Stomach smooth muscle (tissue), 2 donors: ENCODE data around the gene CRNN.

Source experiments
- H3K27ac ChIP-seq: one replicate; pipeline ENCODE4 v1.7.0; 2013; ENCODE audit warnings: mild to moderate bottlenecking, low read length, inconsistent platforms
- H3K27me3 ChIP-seq, 2 donors: one replicate each; pipeline ENCODE4 v1.7.0; 2013; ENCODE audit warnings: low read length in 2 of 2; ENCODE audit not compliant: insufficient read depth in 2 of 2, control insufficient read depth in 1 of 2
- H3K36me3 ChIP-seq, 2 donors: one replicate each; pipeline ENCODE4 v1.7.0; 2013; ENCODE audit warnings: low read length in 2 of 2; ENCODE audit not compliant: control insufficient read depth in 2 of 2, insufficient read depth in 2 of 2
- H3K4me1 ChIP-seq: one replicate; pipeline ENCODE4 v1.7.0; 2013; ENCODE audit warnings: low read length; ENCODE audit not compliant: control insufficient read depth, insufficient read depth
- H3K4me3 ChIP-seq, 2 donors: one replicate each; pipeline ENCODE4 v1.7.0; 2013; ENCODE audit warnings: low read length in 2 of 2
- H3K9ac ChIP-seq, 2 donors: one replicate each; pipeline ENCODE4 v1.7.0; 2013; ENCODE audit warnings: low read length in 2 of 2, mild to moderate bottlenecking in 1 of 2
- H3K9me3 ChIP-seq, 2 donors: one replicate each; pipeline ENCODE4 v1.7.0; 2013; ENCODE audit warnings: low read length in 2 of 2; ENCODE audit not compliant: control insufficient read depth in 2 of 2
- donor health status: healthy.
- donor health status: Pancreatic carcinoma.

Gene CRNN

GRCh38 chr1:152448496-152448895, 34.4 kb upstream of the CRNN start:
- no peak overlapping the region for H3K4me3 ChIP-seq
- no peaks in the 10 kb centered on the region for H3K27me3 ChIP-seq
- H3K4me1 ChIP-seq = peaks cover 8% of the 10 kb centered on the region
- no peak overlapping the region for H3K9ac ChIP-seq
- H3K9me3 ChIP-seq = no peaks in the 10 kb centered on the region
- no peak overlapping the region for H3K27ac ChIP-seq
- no peaks in the 10 kb centered on the region for H3K36me3 ChIP-seq

GRCh38 chr1:152448095-152448494, 34.0 kb upstream of the CRNN start:
- H3K27ac ChIP-seq = no peak overlapping the region
- no peaks in the 10 kb centered on the region for H3K9me3 ChIP-seq
- H3K4me1 ChIP-seq = peaks cover 10% of the 10 kb centered on the region
- H3K27me3 ChIP-seq = no peaks in the 10 kb centered on the region
- no peaks in the 10 kb centered on the region for H3K36me3 ChIP-seq
- no peak overlapping the region for H3K9ac ChIP-seq
- H3K4me3 ChIP-seq = no peak overlapping the region

GRCh38 chr1:152447484-152447883, 33.4 kb upstream of the CRNN start:
- Histone ChIP-seq H3K4me3 (no peak overlapping the region), H3K27ac (no peak overlapping the region), H3K27me3 (no peaks in the 10 kb centered on the region), H3K36me3 (no peaks in the 10 kb centered on the region), H3K9ac (no peak overlapping the region), H3K9me3 (no peaks in the 10 kb centered on the region), H3K4me1 (peaks cover 15% of the 10 kb centered on the region)

- Histone ChIP-seq H3K9me3 (no peaks in the 10 kb centered on the region), H3K4me3 (no peak overlapping the region), H3K27ac (no peak overlapping the region), H3K9ac (no peak overlapping the region), H3K36me3 (no peaks in the 10 kb centered on the region), H3K27me3 (no peaks in the 10 kb centered on the region), H3K4me1 (peaks cover 18% of the 10 kb centered on the region)
Observed at GRCh38 chr1:152444045-152444444, 30.0 kb upstream of the CRNN start.

- no peak overlapping the region for H3K9ac ChIP-seq
- H3K4me1 ChIP-seq = peaks cover 11% of the 10 kb centered on the region
- H3K27ac ChIP-seq = no peak overlapping the region
- no peak overlapping the region for H3K4me3 ChIP-seq
- no peaks in the 10 kb centered on the region for H3K9me3 ChIP-seq
- H3K27me3 ChIP-seq = no peaks in the 10 kb centered on the region
- H3K36me3 ChIP-seq = no peaks in the 10 kb centered on the region
Observed at GRCh38 chr1:152442765-152443164, 28.7 kb upstream of the CRNN start.

DNA sequence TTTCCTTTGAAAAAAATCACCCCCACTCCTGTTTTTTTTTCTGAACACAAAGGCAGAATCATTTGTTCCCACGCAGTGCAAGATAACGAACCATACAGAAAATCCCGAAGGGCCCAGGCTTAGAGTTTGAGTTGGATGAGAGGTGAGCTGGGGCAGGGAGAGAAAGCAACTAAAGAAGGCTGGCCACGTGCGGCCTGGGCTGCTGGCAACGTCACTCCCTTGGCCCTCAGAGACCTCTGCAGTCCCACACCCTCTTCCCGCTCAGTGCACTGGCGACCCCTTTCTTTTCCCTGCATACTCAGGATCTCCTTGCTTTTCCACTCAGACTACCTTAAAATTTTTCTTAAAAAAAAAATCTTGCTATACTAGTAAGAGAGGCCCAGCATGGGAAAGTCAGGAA, 28.2 kb upstream of the CRNN start:
- H3K9me3 ChIP-seq = no peaks in the 10 kb centered on the region
- no peak overlapping the region for H3K4me3 ChIP-seq
- H3K4me1 ChIP-seq = peaks cover 11% of the 10 kb centered on the region
- H3K9ac ChIP-seq = no peak overlapping the region
- no peak overlapping the region for H3K27ac ChIP-seq
- no peaks in the 10 kb centered on the region for H3K36me3 ChIP-seq
- H3K27me3 ChIP-seq = no peaks in the 10 kb centered on the region

- H3K36me3 ChIP-seq = no peaks in the 10 kb centered on the region
- no peak overlapping the region for H3K9ac ChIP-seq
- H3K9me3 ChIP-seq = no peaks in the 10 kb centered on the region
- H3K4me1 ChIP-seq = peaks cover 11% of the 10 kb centered on the region
- no peak overlapping the region for H3K4me3 ChIP-seq
- H3K27me3 ChIP-seq = no peaks in the 10 kb centered on the region
- H3K27ac ChIP-seq = peak overlapping the region; percentile 2
Observed at GRCh38 chr1:152441756-152442155, 27.7 kb upstream of the CRNN start.

- Histone ChIP-seq H3K27me3 (no peaks in the 10 kb centered on the region), H3K4me1 (peaks cover 11% of the 10 kb centered on the region), H3K27ac (peak overlapping the region; percentile 2), H3K36me3 (no peaks in the 10 kb centered on the region), H3K9me3 (no peaks in the 10 kb centered on the region), H3K4me3 (peak overlapping the region in 1 of 2 donors; percentile 40), H3K9ac (peak overlapping the region in 1 of 2 donors; percentile 36)
Observed at GRCh38 chr1:152440635-152441471, 26.8 kb upstream of the CRNN start.

DNA sequence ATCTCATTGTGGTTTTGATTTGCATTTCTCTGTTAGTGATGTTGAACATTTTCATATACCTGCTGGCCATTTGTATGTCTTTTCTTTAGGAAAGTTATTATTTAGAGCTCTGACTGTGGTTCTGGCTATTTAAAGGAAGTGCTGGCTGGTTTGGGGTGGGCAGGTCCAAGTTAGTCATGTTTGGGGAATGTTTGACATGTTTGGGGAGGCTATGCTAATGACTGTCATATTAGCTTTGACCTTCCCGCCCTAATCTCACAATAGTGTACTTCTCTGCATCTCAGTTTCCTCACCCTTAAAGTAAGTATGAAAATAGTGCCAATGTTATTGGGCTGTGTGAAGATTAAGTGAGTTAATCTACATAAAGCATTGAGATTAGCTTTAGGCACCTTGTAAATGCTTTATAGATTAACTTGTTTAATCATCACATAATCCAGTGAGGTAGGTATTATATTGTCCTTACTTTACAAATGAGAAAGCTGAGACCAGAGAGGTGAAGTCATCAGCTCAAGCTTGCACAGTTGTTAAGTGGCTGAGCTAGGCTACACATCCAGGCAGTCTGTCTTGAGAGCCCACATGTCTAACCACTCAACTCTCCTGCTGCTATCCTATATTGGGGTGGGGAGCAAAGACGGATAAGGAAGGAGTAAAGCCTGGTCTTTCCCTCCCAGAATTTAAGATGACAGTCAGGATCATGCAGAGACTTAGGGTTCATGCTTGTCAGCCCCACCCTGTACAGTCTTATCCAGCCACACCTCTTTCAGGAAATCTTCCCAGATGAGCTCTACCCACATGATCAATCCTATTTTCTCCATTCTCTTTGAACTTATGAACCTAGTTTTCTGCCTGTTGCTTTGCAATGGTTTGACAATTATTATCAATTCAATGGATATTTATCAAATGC, 22.8 kb upstream of the CRNN start:
- H3K27me3 ChIP-seq = no peaks in the 10 kb centered on the region
- H3K4me1 ChIP-seq = no peaks in the 10 kb centered on the region
- H3K27ac ChIP-seq = no peak overlapping the region
- H3K36me3 ChIP-seq = no peaks in the 10 kb centered on the region
- H3K9ac ChIP-seq = no peak overlapping the region
- H3K9me3 ChIP-seq = no peaks in the 10 kb centered on the region
- no peak overlapping the region for H3K4me3 ChIP-seq

GRCh38 chr1:152427458-152427857, 13.4 kb upstream of the CRNN start:
- Histone ChIP-seq H3K27ac (no peak overlapping the region), H3K4me1 (no peaks in the 10 kb centered on the region), H3K9me3 (peaks cover 0 to 3% of the 10 kb centered on the region in 2 donors), H3K36me3 (no peaks in the 10 kb centered on the region), H3K27me3 (no peaks in the 10 kb centered on the region), H3K4me3 (no peak overlapping the region), H3K9ac (no peak overlapping the region)
